Measurements from ENCODE around the gene ADCYAP1R1.

DNA sequence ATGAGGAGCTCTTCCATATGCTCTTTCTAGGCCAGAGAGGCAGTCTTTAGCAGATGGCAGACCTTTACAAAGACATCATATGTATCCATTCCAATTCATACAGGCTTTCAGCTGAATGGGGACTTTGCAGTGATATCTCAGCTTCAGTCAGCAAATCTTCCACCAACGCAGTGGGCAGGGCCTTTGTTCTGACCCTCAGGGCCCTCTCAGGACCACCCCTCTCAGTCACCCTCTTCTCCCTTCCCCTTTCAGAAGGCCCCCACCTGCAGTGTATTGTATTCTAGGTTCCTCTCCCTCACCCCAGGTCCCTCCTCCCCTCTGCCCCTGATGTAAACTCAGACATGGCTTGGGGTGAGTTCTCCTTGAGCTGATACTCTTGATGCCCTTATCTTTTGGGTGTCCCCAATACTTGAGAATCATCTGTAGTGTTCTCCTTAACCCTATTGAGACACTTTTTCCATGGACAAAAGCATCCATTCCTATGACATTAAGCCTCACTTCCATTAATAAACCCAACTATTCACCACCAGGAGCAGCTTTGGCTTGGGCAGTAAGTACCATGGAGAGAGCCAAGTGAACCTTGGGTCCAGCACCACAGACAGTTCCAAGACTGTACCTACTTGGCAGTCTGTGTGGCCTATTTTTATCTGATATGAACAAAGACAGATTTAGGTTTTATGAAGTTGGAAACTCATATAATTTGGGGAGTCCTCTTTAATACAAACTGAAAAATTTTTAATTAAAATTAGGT lies 62.7 kb downstream of the ADCYAP1R1 start:
- TF ChIP-seq, protein P1, sequence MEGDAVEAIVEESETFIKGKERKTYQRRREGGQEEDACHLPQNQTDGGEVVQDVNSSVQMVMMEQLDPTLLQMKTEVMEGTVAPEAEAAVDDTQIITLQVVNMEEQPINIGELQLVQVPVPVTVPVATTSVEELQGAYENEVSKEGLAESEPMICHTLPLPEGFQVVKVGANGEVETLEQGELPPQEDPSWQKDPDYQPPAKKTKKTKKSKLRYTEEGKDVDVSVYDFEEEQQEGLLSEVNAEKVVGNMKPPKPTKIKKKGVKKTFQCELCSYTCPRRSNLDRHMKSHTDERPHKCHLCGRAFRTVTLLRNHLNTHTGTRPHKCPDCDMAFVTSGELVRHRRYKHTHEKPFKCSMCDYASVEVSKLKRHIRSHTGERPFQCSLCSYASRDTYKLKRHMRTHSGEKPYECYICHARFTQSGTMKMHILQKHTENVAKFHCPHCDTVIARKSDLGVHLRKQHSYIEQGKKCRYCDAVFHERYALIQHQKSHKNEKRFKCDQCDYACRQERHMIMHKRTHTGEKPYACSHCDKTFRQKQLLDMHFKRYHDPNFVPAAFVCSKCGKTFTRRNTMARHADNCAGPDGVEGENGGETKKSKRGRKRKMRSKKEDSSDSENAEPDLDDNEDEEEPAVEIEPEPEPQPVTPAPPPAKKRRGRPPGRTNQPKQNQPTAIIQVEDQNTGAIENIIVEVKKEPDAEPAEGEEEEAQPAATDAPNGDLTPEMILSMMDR (IDR thresholded peaks at IDR 0.05 in 8 of 11, conservative IDR thresholded peaks at IDR 0.05 in 3 of 11), result no peak
- TF ChIP-seq POLR2A (IDR thresholded peaks at IDR 0.05) (no peak), POLR2AphosphoS5 (IDR thresholded peaks at IDR 0.05) (no peak)
